Neural cell (in vitro differentiated cells): Measurements from ENCODE around the gene TMEM272. TPM values are rescaled to one million over a fixed set of nuclear protein-coding genes. Genes with fewer than 3 reads are reported as not detected.

Source experiments
- H2AFZ ChIP-seq: fragments of 200-600, 300-800 bp; sonication (generic), shearing (Covaris generic); 2 replicates; pipeline ENCODE4 v1.6.0; 2014; ENCODE audit warnings: low read depth, mild to moderate bottlenecking, antibody characterized with exemption, low read length, moderate library complexity
- H3F3A ChIP-seq: fragments of 200-600 bp; shearing (Covaris generic); 2 replicates; pipeline ENCODE4 v1.6.1; 2016; ENCODE audit warnings: mild to moderate bottlenecking, moderate library complexity, mixed read lengths, antibody characterized with exemption, low read length; ENCODE audit not compliant: insufficient read depth, poor library complexity, severe bottlenecking
- H3K27ac ChIP-seq: fragments of 200-600, 300-800 bp; sonication (generic), shearing (Covaris generic); 2 replicates; pipeline ENCODE4 v1.5.1; 2014; ENCODE audit warnings: mild to moderate bottlenecking, low read length, moderate library complexity
- H3K27me3 ChIP-seq: fragments of 300-800, 200-600 bp; sonication (generic), shearing (Covaris generic); 2 replicates; pipeline ENCODE4 v1.6.0; 2014; ENCODE audit warnings: mild to moderate bottlenecking, low read depth, low read length, moderate library complexity; ENCODE audit not compliant: insufficient read depth
- H3K36me3 ChIP-seq: fragments of 300-800, 200-600 bp; sonication (generic), shearing (Covaris generic); 2 replicates; pipeline ENCODE4 v1.5.1; 2014; ENCODE audit warnings: mild to moderate bottlenecking, antibody characterized with exemption, low read length, moderate library complexity; ENCODE audit not compliant: insufficient read depth
- H3K4me2 ChIP-seq: fragments of 300-800, 200-600 bp; sonication (generic), shearing (Covaris generic); 2 replicates; pipeline ENCODE4 v1.6.0; 2014; ENCODE audit warnings: mild to moderate bottlenecking, low read length
- H3K4me3 ChIP-seq: fragments of 300-800, 200-600 bp; sonication (generic), shearing (Covaris generic); 2 replicates; pipeline ENCODE4 v1.5.1; 2014; ENCODE audit warnings: mild to moderate bottlenecking, low read length, moderate library complexity
- H3K79me2 ChIP-seq: fragments of 200-600 bp; shearing (Covaris generic); replicated peaks from 2 replicates; pipeline ENCODE4 v1.6.0; 2014; ENCODE audit warnings: mild to moderate bottlenecking, low read length, moderate library complexity; ENCODE audit not compliant: insufficient read depth
- H3K9ac ChIP-seq: fragments of 300-800, 200-600 bp; sonication (generic), shearing (Covaris generic); 2 replicates; pipeline ENCODE4 v1.6.1; 2016; ENCODE audit warnings: mild to moderate bottlenecking, low read length, mixed read lengths
- H3K9me2 ChIP-seq: fragments of 200-600 bp; shearing (Covaris generic); 2 replicates; pipeline ENCODE4 v1.6.1; 2016; ENCODE audit warnings: mild to moderate bottlenecking, low read length, mixed read lengths; ENCODE audit not compliant: insufficient read depth
- H3K9me3 ChIP-seq: fragments of 200-600, 300-800 bp; sonication (generic), shearing (Covaris generic); 2 replicates; pipeline ENCODE4 v1.6.1; 2016; ENCODE audit warnings: mild to moderate bottlenecking, mixed run types, low read length, moderate library complexity, mixed read lengths
- H4K20me1 ChIP-seq: fragments of 200-600 bp; shearing (Covaris generic); 2 replicates; pipeline ENCODE4 v1.6.1; 2016; ENCODE audit warnings: mild to moderate bottlenecking, mixed run types; ENCODE audit not compliant: insufficient read depth
- CTCF ChIP-seq: fragments of 450-650 bp; IDR thresholded peaks from 2 replicates; pipeline ENCODE4 v1.5.1; 2014; ENCODE audit warnings: antibody characterized with exemption, mild to moderate bottlenecking, moderate library complexity; ENCODE audit not compliant: poor library complexity, severe bottlenecking
- EP300 ChIP-seq: fragments of 450-650 bp; conservative IDR thresholded peaks from 2 replicates; pipeline ENCODE4 v1.6.1; 2014; ENCODE audit warnings: antibody characterized with exemption, mild to moderate bottlenecking, moderate library complexity; ENCODE audit not compliant: poor library complexity, severe bottlenecking
- EZH2 ChIP-seq: fragments of 200-600, 300-800 bp; shearing (Covaris generic), sonication (generic); IDR thresholded peaks from 2 replicates; pipeline ENCODE4 v1.6.1; 2014; ENCODE audit warnings: antibody characterized with exemption, low read length, borderline replicate concordance, mild to moderate bottlenecking; ENCODE audit not compliant: insufficient read depth, poor library complexity, severe bottlenecking
- MXI1 ChIP-seq: fragments of 450-650 bp; conservative IDR thresholded peaks from 2 replicates; pipeline ENCODE4 v1.6.1; 2014; ENCODE audit warnings: antibody characterized with exemption, mild to moderate bottlenecking; ENCODE audit not compliant: poor library complexity, severe bottlenecking
- POLR2AphosphoS5 ChIP-seq: IDR thresholded peaks from 2 replicates; pipeline ENCODE4 v1.6.1; 2012
- RAD21 ChIP-seq: fragments of 450-650 bp; conservative IDR thresholded peaks from 2 replicates; pipeline ENCODE4 v1.6.1; 2014; ENCODE audit warnings: antibody characterized with exemption, mild to moderate bottlenecking, moderate library complexity
- SMC3 ChIP-seq: fragments of 450-650 bp; conservative IDR thresholded peaks from 2 replicates; pipeline ENCODE4 v1.6.1; 2014; ENCODE audit warnings: antibody characterized with exemption, mild to moderate bottlenecking, moderate library complexity; ENCODE audit not compliant: poor library complexity
- TAF1 ChIP-seq: IDR thresholded peaks from 2 replicates; pipeline ENCODE4 v1.6.1; 2012; ENCODE audit warnings: low read depth
- polyA plus RNA-seq: library from polyadenylated mRNA; depleted of rRNA; stranded (reverse); fragments of >200 nt; gene quantifications from 2 replicates; pipeline ENCODE4 v1.2.3, GENCODE V29; 2014
- TF ChIP-seq, protein P1 (sequence below): IDR thresholded peaks from 2 replicates; pipeline ENCODE4 v1.6.1; 2012; ENCODE audit warnings: borderline replicate concordance

The TMEM272 gene
- polyA plus RNA-seq, 1 donor from 2014 or later, result 0.77 TPM

DNA sequence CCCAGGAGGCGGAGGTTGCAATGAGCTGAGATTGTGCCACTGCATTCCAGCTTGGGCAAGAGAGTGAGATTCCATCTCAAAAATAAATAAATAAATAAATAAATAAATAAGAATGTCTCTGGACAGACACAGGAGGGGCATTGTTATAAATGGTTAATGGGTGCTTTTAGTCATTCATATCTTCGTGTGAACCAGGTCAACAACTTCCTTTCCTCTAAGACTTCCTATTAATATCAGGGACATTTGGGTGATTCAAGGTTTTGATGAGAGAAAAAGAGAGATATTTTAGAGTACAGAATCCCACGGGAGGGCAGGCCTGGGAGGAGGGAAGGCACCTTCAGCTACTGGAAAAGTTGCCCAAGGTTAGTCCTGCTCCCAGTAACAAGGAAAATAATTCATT, 64.9 kb downstream of the TMEM272 start:
- H3K9ac ChIP-seq, result no peak overlapping the region
- H3K27me3 ChIP-seq, result no peaks in the 10 kb centered on the region
- no peaks in the 10 kb centered on the region for H3K36me3 ChIP-seq

GRCh38 chr13:51778392-51778791, 66.6 kb downstream of the TMEM272 start:
- H3K4me2 ChIP-seq, result no peak overlapping the region
- H2AFZ ChIP-seq, result no peak overlapping the region
- no peaks in the 10 kb centered on the region for H3K9me2 ChIP-seq
- no peaks in the 10 kb centered on the region for H3K27me3 ChIP-seq
- no peak overlapping the region for H3K27ac ChIP-seq
- TF ChIP-seq EZH2 (no peak), EP300 (no peak), MXI1 (no peak), CTCF (no peak), POLR2AphosphoS5 (no peak), TAF1 (no peak), SMC3 (no peak), RAD21 (no peak)
- TF ChIP-seq, protein P1, sequence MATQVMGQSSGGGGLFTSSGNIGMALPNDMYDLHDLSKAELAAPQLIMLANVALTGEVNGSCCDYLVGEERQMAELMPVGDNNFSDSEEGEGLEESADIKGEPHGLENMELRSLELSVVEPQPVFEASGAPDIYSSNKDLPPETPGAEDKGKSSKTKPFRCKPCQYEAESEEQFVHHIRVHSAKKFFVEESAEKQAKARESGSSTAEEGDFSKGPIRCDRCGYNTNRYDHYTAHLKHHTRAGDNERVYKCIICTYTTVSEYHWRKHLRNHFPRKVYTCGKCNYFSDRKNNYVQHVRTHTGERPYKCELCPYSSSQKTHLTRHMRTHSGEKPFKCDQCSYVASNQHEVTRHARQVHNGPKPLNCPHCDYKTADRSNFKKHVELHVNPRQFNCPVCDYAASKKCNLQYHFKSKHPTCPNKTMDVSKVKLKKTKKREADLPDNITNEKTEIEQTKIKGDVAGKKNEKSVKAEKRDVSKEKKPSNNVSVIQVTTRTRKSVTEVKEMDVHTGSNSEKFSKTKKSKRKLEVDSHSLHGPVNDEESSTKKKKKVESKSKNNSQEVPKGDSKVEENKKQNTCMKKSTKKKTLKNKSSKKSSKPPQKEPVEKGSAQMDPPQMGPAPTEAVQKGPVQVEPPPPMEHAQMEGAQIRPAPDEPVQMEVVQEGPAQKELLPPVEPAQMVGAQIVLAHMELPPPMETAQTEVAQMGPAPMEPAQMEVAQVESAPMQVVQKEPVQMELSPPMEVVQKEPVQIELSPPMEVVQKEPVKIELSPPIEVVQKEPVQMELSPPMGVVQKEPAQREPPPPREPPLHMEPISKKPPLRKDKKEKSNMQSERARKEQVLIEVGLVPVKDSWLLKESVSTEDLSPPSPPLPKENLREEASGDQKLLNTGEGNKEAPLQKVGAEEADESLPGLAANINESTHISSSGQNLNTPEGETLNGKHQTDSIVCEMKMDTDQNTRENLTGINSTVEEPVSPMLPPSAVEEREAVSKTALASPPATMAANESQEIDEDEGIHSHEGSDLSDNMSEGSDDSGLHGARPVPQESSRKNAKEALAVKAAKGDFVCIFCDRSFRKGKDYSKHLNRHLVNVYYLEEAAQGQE, result no peak
- H3K4me3 ChIP-seq, result no peak overlapping the region
- no peaks in the 10 kb centered on the region for H3K9me3 ChIP-seq
- no peaks in the 10 kb centered on the region for H4K20me1 ChIP-seq
- H3K9ac ChIP-seq, result no peak overlapping the region
- no peaks in the 10 kb centered on the region for H3F3A ChIP-seq
- H3K36me3 ChIP-seq, result no peaks in the 10 kb centered on the region
- H3K79me2 ChIP-seq, result no peaks in the 10 kb centered on the region

More for the DNA sequence above, 64.9 kb downstream of the TMEM272 start:
- no peak for TF ChIP-seq MXI1
- no peak for TF ChIP-seq SMC3
- TF ChIP-seq TAF1, result no peak
- no peak for TF ChIP-seq RAD21
- no peak for TF ChIP-seq EZH2
- TF ChIP-seq POLR2AphosphoS5, result no peak
- TF ChIP-seq, protein P1, result no peak
- TF ChIP-seq CTCF, result no peak
- TF ChIP-seq EP300, result no peak
- Histone ChIP-seq H3F3A (no peaks in the 10 kb centered on the region), H3K9me3 (no peaks in the 10 kb centered on the region), H3K9me2 (no peaks in the 10 kb centered on the region), H3K4me2 (no peak overlapping the region), H4K20me1 (no peaks in the 10 kb centered on the region), H2AFZ (no peak overlapping the region), H3K27ac (no peak overlapping the region), H3K79me2 (no peaks in the 10 kb centered on the region), H3K4me3 (no peak overlapping the region)
